Measurements from ENCODE around the gene ELK1.
"Not testable (repeated sequence)": the region's sequence is repeated elsewhere in the genome, so short reads cannot be mapped to it uniquely, and the experiment has no call there.

Gene ELK1, protein sequence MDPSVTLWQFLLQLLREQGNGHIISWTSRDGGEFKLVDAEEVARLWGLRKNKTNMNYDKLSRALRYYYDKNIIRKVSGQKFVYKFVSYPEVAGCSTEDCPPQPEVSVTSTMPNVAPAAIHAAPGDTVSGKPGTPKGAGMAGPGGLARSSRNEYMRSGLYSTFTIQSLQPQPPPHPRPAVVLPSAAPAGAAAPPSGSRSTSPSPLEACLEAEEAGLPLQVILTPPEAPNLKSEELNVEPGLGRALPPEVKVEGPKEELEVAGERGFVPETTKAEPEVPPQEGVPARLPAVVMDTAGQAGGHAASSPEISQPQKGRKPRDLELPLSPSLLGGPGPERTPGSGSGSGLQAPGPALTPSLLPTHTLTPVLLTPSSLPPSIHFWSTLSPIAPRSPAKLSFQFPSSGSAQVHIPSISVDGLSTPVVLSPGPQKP

DNA sequence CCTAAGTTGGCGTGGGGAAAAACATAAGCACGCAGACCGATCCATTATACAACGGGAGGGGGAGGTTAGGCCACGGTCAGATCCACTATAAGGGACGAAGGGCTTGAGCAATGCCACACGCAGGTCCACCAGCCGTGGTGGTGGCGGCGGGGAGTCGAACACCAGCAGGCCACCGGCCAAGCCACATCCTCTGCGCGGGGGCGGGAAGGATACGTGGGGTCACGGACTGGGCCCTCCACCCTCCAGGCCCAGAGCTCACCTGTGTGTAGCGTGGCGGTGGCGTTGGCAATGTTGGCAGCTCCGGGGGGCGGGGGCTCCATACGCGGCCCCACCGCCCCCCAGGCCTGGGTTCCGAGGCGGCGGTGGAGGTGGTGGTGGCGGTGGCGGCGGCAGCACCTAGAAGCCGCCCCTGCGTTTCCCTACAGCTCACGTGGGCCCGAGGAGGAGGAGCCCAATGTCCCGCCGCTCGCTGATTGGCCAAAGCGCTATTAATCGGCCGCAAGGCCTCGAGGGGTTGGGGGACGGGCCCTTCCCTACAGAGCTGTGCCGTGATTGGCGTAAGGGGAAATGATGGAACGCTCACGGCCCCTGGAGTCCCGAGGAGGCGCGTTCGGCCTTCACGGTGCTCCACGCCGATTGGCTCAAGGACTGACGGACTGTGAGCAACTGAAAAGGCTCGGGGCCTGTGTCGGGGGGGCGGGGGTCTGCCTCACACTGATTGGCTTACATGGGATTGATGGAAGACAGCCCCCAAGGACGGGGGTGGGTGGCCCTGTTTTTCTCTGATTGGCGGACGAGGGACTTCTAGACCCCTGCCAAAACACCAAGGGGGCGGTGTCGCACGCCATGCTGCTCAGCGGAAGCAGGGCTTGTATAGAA lies at the start of gene ELK1:
Gene ELK1 (minus strand): TSS at position 400 of the 879 bp plus-strand sequence. CDS start 9,122 bp downstream, outside the sequence.
- peak; percentile 97 for DNase-seq (ENCODE audit: low spot score)

DNA sequence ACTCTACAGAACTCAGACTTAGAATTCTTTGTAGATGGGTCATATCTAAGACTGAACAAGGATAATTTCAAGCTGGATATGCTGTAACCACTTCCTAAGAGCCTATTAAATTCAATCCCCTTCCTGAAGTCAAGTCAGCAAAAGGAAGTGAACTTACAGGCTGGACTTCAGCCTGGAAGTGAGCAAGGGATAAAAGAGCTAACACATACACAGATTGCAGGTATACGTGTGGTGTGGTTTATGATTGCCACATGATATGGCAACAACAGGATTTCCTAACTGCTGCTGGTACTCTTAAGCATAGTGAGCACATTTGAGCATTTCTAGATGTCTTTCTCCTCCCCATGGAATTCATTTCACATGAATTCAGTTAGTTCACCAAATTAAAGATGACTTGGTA lies 46.8 kb upstream of the ELK1 start:
- DNase-seq (ENCODE audit: low spot score) = no peak

DNA sequence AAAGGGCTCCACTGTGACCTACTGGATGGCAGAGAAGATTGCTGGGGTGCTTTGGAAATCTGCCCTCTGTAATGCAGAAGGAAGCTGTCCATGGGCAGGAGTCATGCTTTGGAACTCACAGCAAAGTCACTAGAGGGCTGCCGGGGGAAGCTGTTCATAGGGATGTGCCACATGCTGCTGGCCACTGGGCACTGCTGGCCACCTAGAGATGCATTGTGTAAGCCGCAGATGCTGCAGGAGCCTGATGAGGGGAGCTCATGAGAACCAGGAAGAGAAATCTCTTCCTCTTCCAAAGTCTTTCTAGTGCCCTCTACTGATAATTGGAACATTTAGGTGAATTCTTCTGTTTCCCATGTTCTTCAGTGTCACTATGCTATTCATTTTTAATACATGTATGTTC lies 39.8 kb upstream of the ELK1 start:
- no peak for DNase-seq (ENCODE audit: low spot score)

DNA sequence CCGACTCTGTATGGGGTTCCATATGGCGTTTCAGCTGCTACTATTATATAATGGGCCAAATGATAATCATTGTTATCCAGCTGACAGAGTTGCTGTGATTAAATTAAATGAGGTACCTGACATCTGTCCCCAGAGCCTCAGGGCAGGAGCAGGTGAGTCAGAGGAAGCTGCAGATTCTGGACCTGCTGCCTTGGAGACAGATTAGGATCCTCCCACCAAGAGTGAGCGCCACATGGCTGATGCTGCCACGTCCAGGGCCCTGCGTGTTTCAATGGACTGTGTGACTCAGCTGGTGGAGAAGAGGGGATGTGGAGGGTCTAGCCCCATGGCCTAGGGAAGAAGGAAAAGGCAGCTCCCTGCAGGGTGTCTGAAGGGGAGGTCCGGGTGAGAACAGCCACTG lies 36.9 kb upstream of the ELK1 start:
- no peak for DNase-seq (ENCODE audit: low spot score)

DNA sequence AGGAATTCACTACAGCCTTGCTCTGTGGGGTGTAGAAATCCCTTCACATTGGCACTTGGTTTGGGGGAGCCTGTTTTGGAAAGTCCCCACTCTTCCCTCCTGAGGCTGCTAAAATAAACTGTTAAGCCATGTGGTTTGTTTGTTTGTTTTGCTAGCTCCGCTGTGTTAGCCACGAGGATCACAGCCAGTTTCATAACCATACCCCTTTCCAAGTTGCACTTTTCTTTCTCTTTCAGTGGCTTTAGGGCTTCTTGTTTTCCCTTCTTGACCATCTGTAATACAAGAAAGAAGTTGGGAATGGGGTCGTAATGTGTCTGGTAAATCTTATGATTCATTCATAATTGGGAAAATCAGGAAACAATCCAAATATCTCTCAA lies 33.5 kb upstream of the ELK1 start:
- no peak for DNase-seq (ENCODE audit: low spot score)

DNA sequence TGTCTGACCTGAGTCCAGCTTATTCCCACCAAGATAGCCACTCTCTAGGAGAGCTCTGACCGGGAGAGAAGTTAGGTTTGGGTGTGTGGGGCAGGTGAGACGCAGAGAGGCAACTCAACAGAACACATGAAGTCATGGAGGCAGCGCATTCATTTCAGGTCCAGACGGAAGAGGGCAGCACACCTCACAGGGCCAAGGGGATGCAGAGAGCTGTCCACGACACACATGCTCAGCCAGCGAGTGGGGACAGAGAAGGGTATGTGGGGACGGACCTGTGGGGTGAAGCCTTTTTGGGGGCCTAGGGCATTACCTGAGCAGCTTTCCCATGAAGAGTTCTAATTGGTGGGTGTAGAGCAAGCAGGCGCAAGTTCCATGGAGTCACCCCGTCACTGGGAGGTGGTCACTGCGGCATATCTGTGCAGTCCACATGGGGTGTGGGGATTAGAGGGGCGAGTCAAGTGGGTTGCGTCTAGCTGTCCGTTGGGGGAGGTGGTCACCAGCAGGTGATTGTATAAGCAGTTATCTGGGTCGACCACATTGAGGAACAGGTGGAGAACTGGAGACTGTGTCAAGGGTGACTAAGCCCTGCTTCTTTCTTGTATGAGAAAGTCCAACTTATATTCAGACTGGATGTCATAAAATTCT lies 32.9 kb upstream of the ELK1 start:
- no peak for DNase-seq (ENCODE audit: low spot score)

DNA sequence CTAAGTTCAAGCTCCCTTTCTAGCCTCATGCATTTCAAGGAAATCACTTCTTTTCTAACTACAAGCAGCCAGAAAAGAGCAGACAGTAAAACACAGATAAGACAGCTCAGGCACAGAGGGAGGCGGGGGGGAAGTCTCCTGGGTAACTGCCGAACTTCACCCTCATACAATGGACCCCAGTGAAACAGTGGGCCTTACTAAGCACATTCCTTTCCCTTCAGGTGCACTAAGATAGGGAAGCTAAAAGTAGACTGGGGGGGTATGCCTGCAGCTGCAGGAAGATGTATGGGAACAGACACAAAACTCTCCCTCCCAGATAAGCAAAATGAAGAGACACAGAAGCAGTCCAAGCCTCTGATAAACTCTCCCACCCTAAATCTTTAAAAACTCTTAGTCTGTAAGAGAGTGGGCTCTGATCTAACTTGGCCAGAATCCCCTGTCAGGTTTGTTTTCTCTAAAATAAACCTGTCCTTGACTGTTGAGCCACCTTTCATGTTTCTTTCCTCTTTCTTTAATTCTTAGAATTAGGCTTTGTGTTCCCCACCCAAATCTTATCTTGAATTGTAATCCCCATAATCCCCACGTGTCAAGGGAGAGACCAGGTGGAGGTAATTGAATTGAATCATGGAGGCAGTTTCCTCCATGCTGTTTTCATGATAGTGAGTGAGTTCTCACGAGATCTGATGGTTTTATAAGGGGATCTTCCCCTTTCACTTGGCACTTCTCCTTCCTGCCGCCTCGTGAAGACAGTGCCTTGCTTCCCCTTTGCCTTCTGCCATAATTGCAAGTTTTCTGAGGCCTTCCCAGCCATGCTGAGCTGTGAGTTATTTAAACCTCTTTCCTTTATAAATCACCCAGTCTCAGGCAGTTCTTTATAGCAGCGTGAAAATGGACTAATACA lies 25.8 kb upstream of the ELK1 start:
- not testable (repeated sequence) for DNase-seq (ENCODE audit: low spot score)

DNA sequence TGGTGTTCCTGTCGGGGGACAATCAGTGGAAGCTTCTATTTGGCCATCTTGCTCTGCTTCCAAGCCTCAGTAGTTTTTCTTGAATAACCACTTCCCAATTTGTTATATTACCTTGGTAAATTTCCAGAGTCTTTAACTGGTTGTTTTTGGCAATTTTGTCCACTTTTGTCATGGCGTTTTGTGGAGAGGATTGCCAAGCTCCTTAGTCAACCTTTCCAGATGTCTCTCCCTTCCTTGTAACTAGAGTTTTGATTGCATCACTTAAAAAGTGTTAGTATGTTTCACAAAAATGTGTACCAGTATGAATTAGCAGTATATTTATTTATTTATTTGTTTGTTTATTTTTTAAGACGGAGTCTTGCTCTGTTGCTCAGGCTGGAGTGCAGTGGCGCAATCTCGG lies 24.4 kb upstream of the ELK1 start:
- no peak for DNase-seq (ENCODE audit: low spot score)

DNA sequence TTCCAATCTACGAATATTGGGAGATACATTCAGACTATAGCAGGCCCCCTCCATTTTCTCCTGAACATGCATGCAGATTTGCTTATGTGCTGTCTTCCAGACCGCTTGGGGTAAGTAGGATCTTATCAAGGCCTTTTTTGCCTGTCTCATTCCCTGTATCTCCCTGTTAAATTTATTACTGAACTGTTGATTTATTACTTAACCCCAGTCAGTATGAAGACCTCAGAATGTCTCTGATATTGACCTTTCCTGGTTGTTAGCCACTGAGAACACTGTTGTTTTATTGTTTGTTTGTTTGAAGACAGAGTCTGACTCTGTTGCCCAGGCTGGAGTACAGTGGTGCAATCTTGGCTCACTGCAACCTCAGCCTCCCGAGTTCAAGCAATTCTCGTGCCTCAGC lies 15.4 kb upstream of the ELK1 start:
- DNase-seq (ENCODE audit: low spot score) = not testable (repeated sequence)

DNA sequence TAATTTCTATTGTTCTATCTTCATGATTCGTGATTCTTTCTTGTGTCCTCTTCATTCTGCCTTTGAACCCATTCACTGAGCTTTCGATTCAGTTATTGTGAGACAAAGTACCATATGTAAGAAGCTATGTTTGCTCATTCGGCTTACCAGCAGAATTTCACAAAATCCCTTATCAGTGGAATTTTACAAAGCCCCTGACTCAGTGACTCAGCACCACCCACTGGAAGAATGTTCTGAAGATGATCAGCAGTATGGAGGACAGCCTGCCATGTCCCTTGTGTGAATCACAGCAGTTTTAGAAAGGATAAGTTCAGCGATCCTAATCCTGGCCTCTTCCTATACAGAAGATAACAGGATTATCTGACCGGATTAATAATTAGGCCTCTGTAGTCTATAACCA lies 14.4 kb upstream of the ELK1 start:
- no peak for DNase-seq (ENCODE audit: low spot score)

DNA sequence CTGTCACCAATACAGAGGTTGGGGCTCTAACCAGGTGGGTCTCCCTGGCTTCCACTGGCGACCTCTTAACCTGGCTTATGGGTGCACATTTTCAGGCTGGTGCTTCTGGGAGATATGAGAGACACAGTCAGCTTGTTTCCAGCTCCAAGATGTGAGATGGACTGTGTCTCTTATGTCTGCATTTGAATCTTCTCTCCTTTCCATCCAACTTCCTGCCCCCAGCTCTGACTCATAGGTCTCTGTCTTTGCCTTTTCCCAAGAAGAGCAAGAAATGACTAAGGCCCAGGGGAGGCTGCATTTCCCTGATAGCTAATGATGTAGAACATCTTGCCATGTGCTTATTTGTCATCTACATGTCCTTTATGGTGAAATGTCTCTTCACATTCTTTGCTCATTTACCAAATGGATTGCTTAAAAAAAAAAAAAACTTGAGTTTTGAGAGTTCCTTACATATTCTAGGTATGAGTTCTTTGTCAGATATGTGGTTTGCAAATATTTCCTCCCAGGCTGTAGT lies 11.8 kb upstream of the ELK1 start:
- no peak for DNase-seq (ENCODE audit: low spot score)

DNA sequence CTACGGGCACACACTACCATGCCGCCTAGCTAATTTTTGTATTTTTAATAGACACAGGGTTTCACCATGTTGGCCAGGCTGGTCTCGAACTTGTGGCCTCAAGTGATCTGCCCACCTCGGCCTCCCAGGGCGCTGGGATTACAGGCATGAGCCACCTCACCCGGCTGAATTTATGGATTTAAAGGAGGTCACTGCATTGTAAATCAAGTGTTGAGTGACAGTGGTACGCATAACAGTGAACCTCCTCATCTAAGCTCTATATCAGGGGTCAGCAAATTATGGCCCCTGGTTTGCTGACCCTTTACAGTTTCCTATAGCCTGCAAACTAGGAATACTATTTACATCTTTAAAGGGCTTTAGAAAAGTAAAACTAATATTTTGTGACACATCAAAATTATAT lies 11.2 kb upstream of the ELK1 start:
- no peak for DNase-seq (ENCODE audit: low spot score)

DNA sequence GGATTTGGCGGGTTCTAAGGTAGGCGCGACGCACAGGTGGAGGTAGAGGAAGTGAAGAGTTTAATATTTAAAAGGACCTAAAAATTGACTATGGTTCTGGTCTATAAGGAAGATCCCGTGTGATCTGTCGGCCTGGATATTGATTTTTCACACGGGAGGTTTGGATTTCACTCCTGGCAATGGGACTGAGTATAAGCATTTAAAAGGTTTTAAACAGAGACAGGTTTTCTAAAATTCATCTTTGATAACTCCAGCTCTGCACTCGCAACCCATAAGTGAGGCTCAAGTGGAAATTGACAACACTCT lies 9.0 kb upstream of the ELK1 start:
- DNase-seq (ENCODE audit: low spot score) = no peak

DNA sequence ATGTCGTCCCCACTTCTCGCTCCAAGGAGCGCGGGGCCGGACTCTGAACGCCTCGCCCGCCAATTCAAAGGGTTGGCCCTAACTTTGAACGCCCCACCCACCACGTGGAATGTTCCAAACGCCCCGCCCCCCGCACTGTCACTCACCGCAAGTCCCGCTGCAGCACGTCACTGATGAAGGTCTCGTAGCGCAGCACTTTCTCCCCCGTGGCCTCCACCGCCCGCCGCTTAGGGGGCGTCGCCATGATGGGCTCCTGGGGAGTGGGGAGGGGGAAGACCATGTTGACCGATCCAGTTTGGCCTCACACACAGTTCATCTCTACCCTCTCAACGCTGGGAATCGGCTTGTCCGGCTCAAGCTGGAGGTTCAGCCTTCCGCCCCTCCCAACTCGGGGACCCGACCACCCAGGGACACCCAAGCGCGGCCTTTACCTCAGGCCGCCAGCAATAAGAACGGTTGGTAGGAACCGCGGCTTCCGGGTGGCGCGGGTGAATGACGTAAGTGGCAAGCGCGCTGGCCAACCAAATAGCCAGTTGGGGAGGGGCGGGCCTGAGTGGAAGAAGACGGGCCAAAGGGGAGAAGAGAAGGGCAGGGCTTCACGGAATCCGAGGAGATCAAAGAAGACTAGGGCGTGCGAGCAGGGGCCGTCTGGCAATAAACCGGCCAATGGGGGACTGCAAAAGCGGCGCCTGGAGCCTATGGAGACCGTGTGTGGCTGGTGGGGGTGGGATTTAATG lies 8.5 kb upstream of the ELK1 start, which contains the start of gene UXT:
Gene UXT (minus strand): TSS at position 497 of the 737 bp plus-strand sequence. CDS start 253 bp downstream, at position 244.
- DNase-seq (ENCODE audit: low spot score) = peak; percentile 85

DNA sequence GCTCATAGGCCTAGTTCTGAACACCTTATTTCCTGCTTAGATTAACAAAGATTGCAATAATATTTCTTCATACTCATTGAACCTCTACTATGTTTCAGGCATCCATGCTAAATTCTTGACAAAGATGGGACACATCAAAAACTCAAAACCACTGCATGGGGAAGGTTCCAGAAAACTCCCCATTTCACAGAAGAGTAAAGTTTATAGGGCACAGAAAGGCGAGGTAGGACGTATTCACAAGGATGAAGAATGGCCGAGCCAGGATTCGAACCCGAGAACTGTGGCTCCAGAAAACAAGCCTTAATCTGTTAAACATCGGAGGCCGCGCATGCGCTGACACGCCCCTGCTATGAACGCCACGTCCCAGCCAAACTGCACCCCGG lies 7.9 kb upstream of the ELK1 start:
- no peak for DNase-seq (ENCODE audit: low spot score)

DNA sequence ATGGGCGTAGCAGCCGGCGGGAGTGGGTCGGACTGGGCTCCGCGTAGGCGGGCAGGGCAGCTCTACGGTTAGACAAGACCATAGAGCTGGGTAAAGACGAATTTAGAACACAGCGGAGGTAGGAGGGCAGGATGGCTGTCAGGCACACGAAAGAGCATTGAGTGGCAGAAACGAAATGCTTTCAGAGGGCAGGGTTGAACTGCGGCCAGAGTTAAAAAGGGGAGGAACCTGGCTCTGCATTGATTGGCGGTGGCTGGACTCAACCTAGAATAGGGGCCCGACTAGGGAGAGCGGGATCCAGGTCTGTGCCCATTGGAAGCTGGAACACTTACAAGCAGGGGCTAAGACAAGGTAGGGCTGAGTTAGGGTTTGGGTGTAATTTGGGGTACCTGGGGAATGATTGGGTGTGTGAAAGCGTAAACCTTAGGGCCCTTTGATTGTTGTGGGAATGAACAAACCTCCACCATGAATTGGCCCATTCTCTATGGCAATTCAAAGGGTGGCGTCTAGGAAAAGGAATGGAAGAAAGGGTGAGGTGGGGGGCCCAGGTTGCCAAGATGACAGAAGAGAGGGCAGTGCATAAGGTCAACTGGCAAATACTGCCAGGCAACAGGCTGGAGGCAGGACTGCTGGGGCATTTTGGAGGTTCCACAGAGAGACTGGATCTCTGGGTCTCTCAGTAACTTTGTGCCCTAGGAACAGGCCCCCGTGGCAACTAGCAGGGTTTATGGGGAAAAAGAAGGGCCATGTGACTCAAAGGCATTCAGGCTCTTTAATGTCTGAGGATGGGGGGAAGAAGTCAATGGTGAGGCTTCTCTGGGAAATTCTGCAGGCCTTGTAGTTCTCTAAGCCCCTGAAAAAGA lies 911 bp upstream of the ELK1 start:
- DNase-seq (ENCODE audit: low spot score) = no peak

DNA sequence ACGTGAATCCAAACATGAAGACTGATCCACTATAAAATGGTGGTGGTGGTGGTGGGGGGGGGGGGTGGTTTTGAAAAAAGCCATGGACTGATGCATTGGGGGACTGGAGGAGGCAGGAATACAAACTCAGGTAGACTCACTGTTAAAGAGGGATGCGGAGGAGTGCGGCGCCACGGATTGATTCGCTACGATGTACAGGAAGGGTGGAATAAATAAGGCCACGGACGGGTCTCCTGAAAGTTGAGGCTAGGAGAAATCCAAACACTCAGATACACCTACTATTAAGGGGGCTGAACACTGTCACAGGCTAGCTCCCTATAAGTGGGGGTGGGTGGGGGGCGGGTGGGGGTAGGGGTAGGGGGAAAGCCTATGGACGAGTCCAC lies 591 bp downstream of the ELK1 start:
- DNase-seq (ENCODE audit: low spot score) = no peak

DNA sequence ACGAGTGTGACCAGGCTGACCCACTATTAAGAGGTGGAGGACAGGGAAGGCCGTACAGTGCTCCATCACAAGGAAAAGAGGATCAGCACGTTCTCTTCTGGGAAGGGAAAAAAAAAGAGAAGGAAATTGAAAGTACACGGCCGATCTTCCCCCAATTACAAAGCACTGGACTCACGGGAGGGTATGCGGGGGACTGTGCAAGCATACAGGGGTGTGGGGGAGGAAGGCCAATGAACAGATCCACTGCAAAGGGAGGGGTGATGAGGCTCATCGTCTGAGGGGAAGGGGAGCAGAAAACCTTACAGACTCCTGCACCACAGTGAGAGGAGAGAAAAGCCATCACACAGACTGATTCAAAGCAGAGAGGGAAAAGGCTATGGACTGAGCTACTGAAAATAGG lies 1.1 kb downstream of the ELK1 start:
- DNase-seq (ENCODE audit: low spot score) = no peak

DNA sequence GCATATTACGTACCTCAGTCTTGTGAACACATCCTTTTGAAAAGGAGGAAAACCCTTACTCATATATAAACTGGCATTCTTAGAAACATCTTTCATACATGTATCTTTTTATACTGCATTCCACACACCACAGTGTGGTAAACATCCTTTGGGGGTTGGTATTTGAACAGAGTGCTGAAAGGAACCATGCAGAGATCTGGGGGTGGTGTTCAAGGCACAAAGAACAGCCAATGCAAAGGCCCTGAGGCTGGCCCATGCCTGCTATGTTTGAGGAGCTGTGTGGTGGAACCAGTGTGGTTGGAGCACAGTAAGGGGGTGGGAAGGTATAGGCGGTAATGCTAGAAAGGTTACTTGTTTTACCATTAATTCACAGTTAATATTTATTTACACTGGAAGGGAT lies 2.0 kb downstream of the ELK1 start:
- no peak for DNase-seq (ENCODE audit: low spot score)

DNA sequence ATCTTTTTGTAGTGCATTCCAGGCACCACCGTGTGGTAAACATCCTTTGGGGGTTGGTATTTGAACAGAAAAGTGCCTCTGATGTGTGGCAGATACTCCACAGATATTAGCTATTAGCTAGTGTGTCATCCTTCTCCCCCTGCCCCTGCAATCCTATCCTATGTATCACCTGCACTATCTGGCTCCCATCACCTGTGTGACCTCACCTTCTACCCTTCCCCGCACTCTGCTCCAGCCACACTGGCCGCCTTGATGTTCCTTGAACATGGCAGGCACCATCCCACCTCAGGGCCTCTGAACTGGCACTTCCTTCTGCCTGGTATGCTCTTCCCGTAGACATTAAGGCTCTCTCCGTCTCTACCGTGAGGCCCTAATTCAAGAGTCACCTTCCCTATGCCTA lies 3.7 kb downstream of the ELK1 start:
- no peak for DNase-seq (ENCODE audit: low spot score)
